Stimulated activated CD4-positive, alpha-beta T cell treated with anti-CD3 and anti-CD28 coated beads, Interleukin-4, amount 100 ng/mL, for 1 hour (primary cell): ENCODE results near the gene MCCD1.
A peak's percentile ranks its signal among the peaks of the same experiment; 100 is the strongest.

Experiments
- DNase-seq: peaks from one replicate; pipeline ENCODE4 v3.0.0-alpha.2; 2020

MCCD1 gene

GRCh38 chr6:31513456-31514165 is 15.2 kb upstream of the MCCD1 start:
- no peak for DNase-seq

GRCh38 chr6:31521835-31522234 is 6.9 kb upstream of the MCCD1 start:
- DNase-seq = no peak

GRCh38 chr6:31525553-31525931 is 3.2 kb upstream of the MCCD1 start:
- no peak for DNase-seq

GRCh38 chr6:31525932-31526591 is 2.7 kb upstream of the MCCD1 start:
- DNase-seq = no peak

- no peak for DNase-seq
Observed at GRCh38 chr6:31528307-31528777, 420 bp upstream of the MCCD1 start.

- no peak for DNase-seq
Observed at GRCh38 chr6:31529329-31530150, 778 bp downstream of the MCCD1 start.

- DNase-seq = no peak
Observed at GRCh38 chr6:31530659-31531058, 1.9 kb downstream of the MCCD1 start.

- no peak for DNase-seq
Observed at GRCh38 chr6:31531162-31531561, 2.4 kb downstream of the MCCD1 start.

GRCh38 chr6:31531771-31532643 is 3.2 kb downstream of the MCCD1 start:
- DNase-seq = no peak

- DNase-seq = no peak
Observed at GRCh38 chr6:31532644-31533454, 4.1 kb downstream of the MCCD1 start.

- DNase-seq = no peak
Observed at GRCh38 chr6:31533455-31533841, 4.7 kb downstream of the MCCD1 start.

- DNase-seq = no peak
Observed at GRCh38 chr6:31534011-31534410, 5.2 kb downstream of the MCCD1 start.

- DNase-seq = no peak
Observed at GRCh38 chr6:31534521-31535040, 5.8 kb downstream of the MCCD1 start.

- DNase-seq = no peak
Observed at GRCh38 chr6:31535538-31536324, 7.0 kb downstream of the MCCD1 start.

- DNase-seq = no peak
Observed at GRCh38 chr6:31538805-31539400, 10.1 kb downstream of the MCCD1 start.

- no peak for DNase-seq
Observed at GRCh38 chr6:31540640-31541039, 11.9 kb downstream of the MCCD1 start.

- DNase-seq = peak; percentile 57
Observed at GRCh38 chr6:31541059-31541657, 12.4 kb downstream of the MCCD1 start.

GRCh38 chr6:31541658-31542521 is 13.1 kb downstream of the MCCD1 start, which contains the start of gene DDX39B:
TSS of gene DDX39B (minus strand) at chr6:31542003. CDS start at chr6:31540532, 1,471 bp downstream.
- DNase-seq = peak; percentile 92

- no peak for DNase-seq
Observed at GRCh38 chr6:31543639-31544038, 14.9 kb downstream of the MCCD1 start.
